Measurements from ENCODE around the gene ZFP36L1.

DNA sequence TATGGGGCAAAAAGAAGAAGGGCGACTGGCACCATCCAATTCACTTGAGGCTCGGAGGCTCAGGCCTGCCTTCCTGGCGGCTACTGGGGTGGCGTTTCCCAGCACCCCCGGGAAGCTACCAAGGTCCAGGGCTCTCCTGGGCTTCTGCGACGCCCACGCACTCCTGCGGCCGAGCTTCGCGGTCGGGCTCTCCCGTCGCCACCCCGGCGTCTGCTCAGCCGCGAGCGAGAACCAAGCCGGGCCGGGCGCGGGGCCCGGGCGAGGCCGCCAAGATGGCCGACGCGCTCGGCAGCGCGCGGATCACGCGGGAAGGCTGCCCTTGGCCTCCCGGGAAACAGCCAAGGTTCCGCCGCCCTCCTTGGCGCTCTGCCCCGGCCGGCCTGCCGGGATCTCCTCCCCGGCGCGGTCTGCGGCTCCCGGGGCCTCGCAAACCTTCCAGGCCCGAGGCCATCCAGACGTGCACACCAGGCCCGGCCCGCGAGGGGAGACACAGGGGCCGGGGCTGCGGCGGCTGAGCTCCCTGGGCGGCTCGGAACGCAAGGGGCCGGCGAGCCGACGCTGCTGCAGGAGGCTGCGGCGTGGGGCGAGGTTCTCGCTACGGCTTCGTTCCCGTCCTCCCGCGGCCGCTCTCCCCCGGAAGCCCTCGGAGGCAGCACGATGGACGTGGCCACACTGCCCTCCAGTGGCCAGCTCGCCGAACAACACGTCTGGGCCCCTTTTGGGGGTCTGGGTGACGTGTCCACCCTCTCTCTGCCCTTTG is 23.5 kb upstream of the ZFP36L1 start:
- TF ChIP-seq CTCF (IDR thresholded peaks at IDR 0.05) (peak; percentile 93 to 99 (median 96)), POLR2A (IDR thresholded peaks at IDR 0.05) (peak; percentile 14 to 62)
